H9 (cell line): ENCODE results near the gene AKAP12. TPM values are rescaled to one million over a fixed set of nuclear protein-coding genes. Genes with fewer than 3 reads are reported as not detected.

Experiments
- DNase-seq: peaks from one replicate; pipeline ENCODE4 v3.0.0-alpha.2; 2017
- H2AFZ ChIP-seq: one replicate; pipeline ENCODE4 v1.6.1; 2013; ENCODE audit warnings: mild to moderate bottlenecking, low read length, control low read depth, moderate library complexity
- H2AK5ac ChIP-seq: 2 replicates; pipeline ENCODE4 v1.6.1; 2013; ENCODE audit warnings: low read length, control low read depth, mixed read lengths; ENCODE audit not compliant: insufficient read length
- H2BK120ac ChIP-seq: one replicate; pipeline ENCODE4 v1.6.1; 2013; ENCODE audit warnings: low read depth, mild to moderate bottlenecking, low read length, control low read depth, inconsistent platforms; ENCODE audit not compliant: poor library complexity, severe bottlenecking
- H2BK12ac ChIP-seq: 2 replicates; pipeline ENCODE4 v1.6.1; 2013; ENCODE audit warnings: low read length, control low read depth, mixed read lengths, low read depth; ENCODE audit not compliant: insufficient read length
- H2BK15ac ChIP-seq: 2 replicates; pipeline ENCODE4 v1.6.1; 2013; ENCODE audit warnings: low read depth, low read length, control low read depth
- H2BK20ac ChIP-seq: one replicate; pipeline ENCODE4 v1.6.1; 2013; ENCODE audit warnings: low read depth, mild to moderate bottlenecking, low read length, control low read depth, inconsistent platforms; ENCODE audit not compliant: poor library complexity, severe bottlenecking
- H2BK5ac ChIP-seq: 2 replicates; pipeline ENCODE4 v1.6.1; 2013; ENCODE audit warnings: low read length, control low read depth, mixed read lengths; ENCODE audit not compliant: insufficient read length
- H3K14ac ChIP-seq: 2 replicates; pipeline ENCODE4 v1.6.1; 2013; ENCODE audit warnings: low read length, control low read depth; ENCODE audit not compliant: insufficient read depth
- H3K18ac ChIP-seq: 2 replicates; pipeline ENCODE4 v1.6.1; 2013; ENCODE audit warnings: low read depth, mild to moderate bottlenecking, mixed read lengths, low read length, control low read depth; ENCODE audit not compliant: insufficient read length
- H3K23ac ChIP-seq: 2 replicates; pipeline ENCODE4 v1.6.1; 2013; ENCODE audit warnings: low read length, control low read depth, mixed read lengths, low read depth; ENCODE audit not compliant: insufficient read length
- H3K23me2 ChIP-seq: 2 replicates; pipeline ENCODE4 v1.6.1; 2013; ENCODE audit warnings: low read depth, mild to moderate bottlenecking, mixed read lengths, low read length, control low read depth; ENCODE audit not compliant: insufficient read length, poor library complexity, severe bottlenecking
- H3K27ac ChIP-seq: 2 replicates; pipeline ENCODE4 v1.5.1; 2013; ENCODE audit warnings: low read length, control low read depth, mixed read lengths, low read depth; ENCODE audit not compliant: insufficient read length
- H3K27me3 ChIP-seq: 2 replicates; pipeline ENCODE4 v1.6.1; 2013; ENCODE audit warnings: low read length, control low read depth, inconsistent platforms; ENCODE audit not compliant: insufficient read depth
- H3K4ac ChIP-seq: 2 replicates; pipeline ENCODE4 v1.6.1; 2013; ENCODE audit warnings: low read depth, mild to moderate bottlenecking, control low read depth, inconsistent platforms, low read length, moderate library complexity
- H3K4me1 ChIP-seq: 2 replicates; pipeline ENCODE4 v1.6.1; 2013; ENCODE audit warnings: low read length, control low read depth, inconsistent platforms; ENCODE audit not compliant: insufficient read depth
- H3K4me2 ChIP-seq: 2 replicates; pipeline ENCODE4 v1.6.1; 2013; ENCODE audit warnings: low read length, control low read depth, mixed read lengths; ENCODE audit not compliant: insufficient read length, insufficient read depth
- H3K56ac ChIP-seq: 2 replicates; pipeline ENCODE4 v1.6.1; 2013; ENCODE audit warnings: low read depth, mild to moderate bottlenecking, mixed read lengths, low read length, control low read depth; ENCODE audit not compliant: insufficient read length
- H3K79me1 ChIP-seq: 2 replicates; pipeline ENCODE4 v1.6.1; 2013; ENCODE audit warnings: low read depth, mild to moderate bottlenecking, moderate library complexity, low read length, control low read depth, inconsistent platforms; ENCODE audit not compliant: insufficient read depth, poor library complexity, severe bottlenecking
- H3K79me2 ChIP-seq: 2 replicates; pipeline ENCODE4 v1.6.1; 2013; ENCODE audit warnings: low read length, control low read depth, inconsistent platforms; ENCODE audit not compliant: insufficient read depth
- H3K9ac ChIP-seq: 2 replicates; pipeline ENCODE4 v1.6.1; 2013; ENCODE audit warnings: low read length, control low read depth, mixed read lengths; ENCODE audit not compliant: insufficient read length; ENCODE audit errors: extremely low read depth
- H3K9me3 ChIP-seq: one replicate; pipeline ENCODE4 v1.6.1; 2013; ENCODE audit warnings: low read depth, low read length, inconsistent platforms; ENCODE audit not compliant: control insufficient read depth
- H3T11ph ChIP-seq: one replicate; pipeline ENCODE4 v1.6.1; 2013; ENCODE audit warnings: mild to moderate bottlenecking, low read length, control low read depth, inconsistent platforms
- H4K20me1 ChIP-seq: one replicate; pipeline ENCODE4 v1.6.1; 2013; ENCODE audit not compliant: control insufficient read depth, insufficient read length, insufficient read depth
- H4K5ac ChIP-seq: 2 replicates; pipeline ENCODE4 v1.6.1; 2013; ENCODE audit warnings: low read depth, mild to moderate bottlenecking, mixed read lengths, low read length, control low read depth; ENCODE audit not compliant: insufficient read length
- H4K8ac ChIP-seq: replicated peaks from 2 replicates; pipeline ENCODE4 v1.6.1; 2013; ENCODE audit warnings: low read length, control low read depth, mixed read lengths, low read depth; ENCODE audit not compliant: insufficient read length
- H4K91ac ChIP-seq: 2 replicates; pipeline ENCODE4 v1.6.1; 2013; ENCODE audit warnings: low read depth, mild to moderate bottlenecking, moderate library complexity, mixed read lengths, low read length, control low read depth; ENCODE audit not compliant: insufficient read length
- H3K27ac Mint-ChIP-seq, 3 experiments: 2 replicates in 2 of 3; 3 replicates in 1 of 3; pipeline ENCODE4 v1.8.0; 2020 to 2021; ENCODE audit warnings: mixed read lengths in 3 of 3, mild to moderate bottlenecking in 1 of 3, moderate library complexity in 1 of 3
- H3K27me3 Mint-ChIP-seq: 2 replicates; pipeline ENCODE4 v1.8.0; 2021; ENCODE audit warnings: low read depth, mild to moderate bottlenecking, moderate library complexity, mixed read lengths
- H3K36me3 Mint-ChIP-seq, 3 experiments: 2 replicates in 2 of 3; 3 replicates in 1 of 3; pipeline ENCODE4 v1.8.0; 2020 to 2021; ENCODE audit warnings: low read depth in 3 of 3, mixed read lengths in 3 of 3; ENCODE audit not compliant: insufficient read depth in 1 of 3
- H3K4me1 Mint-ChIP-seq, 2 experiments: 2 replicates each; pipeline ENCODE4 v1.8.0; 2020; ENCODE audit warnings: mixed read lengths in 2 of 2
- H3K4me3 Mint-ChIP-seq, 2 experiments: 2 replicates in 1 of 2; 3 replicates in 1 of 2; pipeline ENCODE4 v1.8.0; 2020 to 2021; ENCODE audit warnings: mild to moderate bottlenecking in 2 of 2, mixed read lengths in 2 of 2, moderate library complexity in 1 of 2
- H3K9me3 Mint-ChIP-seq, 2 experiments: 2 replicates in 1 of 2; 3 replicates in 1 of 2; pipeline ENCODE4 v1.8.0; 2020; ENCODE audit warnings: mild to moderate bottlenecking in 2 of 2, mixed read lengths in 2 of 2, moderate library complexity in 1 of 2
- CTCF ChIP-seq: fragments of 200-600 bp; sonication (generic); conservative IDR thresholded peaks from 3 replicates; pipeline ENCODE4 v1.8.0; 2021; ENCODE audit warnings: antibody characterized with exemption, mild to moderate bottlenecking
- WGBS: extraction: QIAGEN DNeasy Blood & Tissue Kit; methylation state at CpG from one replicate; pipeline ENCODE4 v1.1.7; 2013; ENCODE audit warnings: missing lambda C conversion rate, low lambda C conversion rate, mixed read lengths; ENCODE audit not compliant: insufficient read length; ENCODE audit errors: extremely low coverage; 5-methylcytosine and 5-hydroxymethylcytosine counted together
- total RNA-seq: library from RNA; stranded (reverse); gene quantifications from 2 replicates; pipeline ENCODE4 v1.2.1, GENCODE V29; 2021

Gene AKAP12
- total RNA-seq, 1 experiment from 2014 or later: 52.3 TPM

GRCh38 chr6:151357758-151358436, 118.1 kb downstream of the AKAP12 start:
- no peak overlapping the region for H3K4me3 Mint-ChIP-seq
- H4K20me1 ChIP-seq: no peaks in the 10 kb centered on the region
- H2BK20ac ChIP-seq: no peak overlapping the region
- H2AK5ac ChIP-seq: no peak overlapping the region
- H3K23ac ChIP-seq: no peak overlapping the region
- no peak overlapping the region for H3K9ac ChIP-seq
- H3K27ac Mint-ChIP-seq: no peak overlapping the region
- no peaks in the 10 kb centered on the region for H3K4me1 ChIP-seq
- no peak overlapping the region for H2BK120ac ChIP-seq
- no peak overlapping the region for H4K5ac ChIP-seq
- H3K4me2 ChIP-seq: no peak overlapping the region
- H3T11ph ChIP-seq: no peak overlapping the region
- no peaks in the 10 kb centered on the region for H3K79me2 ChIP-seq
- H4K8ac ChIP-seq: no peak overlapping the region
- no peak for TF ChIP-seq CTCF
- no peak overlapping the region for H2AFZ ChIP-seq
- H3K18ac ChIP-seq: no peak overlapping the region
- no peaks in the 10 kb centered on the region for H3K23me2 ChIP-seq
- no peaks in the 10 kb centered on the region for H3K9me3 Mint-ChIP-seq
- peaks cover 0 to 3% of the 10 kb centered on the region in 2 experiments; a peak in 3 of 4 replicates for H3K4me1 Mint-ChIP-seq
- H3K79me1 ChIP-seq: no peaks in the 10 kb centered on the region
- H3K36me3 Mint-ChIP-seq: peaks cover 0 to 21% (median 3%) of the 10 kb centered on the region in 3 experiments; a peak in 4 of 7 replicates
- no peak for DNase-seq
- no peaks in the 10 kb centered on the region for H3K9me3 ChIP-seq
- no peak overlapping the region for H2BK5ac ChIP-seq
- no peak overlapping the region for H2BK15ac ChIP-seq
- H3K27me3 Mint-ChIP-seq: no peaks in the 10 kb centered on the region
- WGBS: no CpG with 5 or more reads among the region's 6 CpGs
- H3K56ac ChIP-seq: no peak overlapping the region
- no peaks in the 10 kb centered on the region for H3K27me3 ChIP-seq
- H4K91ac ChIP-seq: no peak overlapping the region
- H3K4ac ChIP-seq: no peak overlapping the region
- no peak overlapping the region for H3K27ac ChIP-seq
- H2BK12ac ChIP-seq: no peak overlapping the region
- H3K14ac ChIP-seq: no peak overlapping the region
